GM21723 (cell line): Measurements from ENCODE around the gene BAMBI.
A peak's percentile ranks its signal among the peaks of the same experiment; 100 is the strongest.

Source experiments
- ATAC-seq: cut with Tn5 transposase; IDR thresholded peaks from one replicate; pipeline ENCODE4 v1.9.1; 2021; ENCODE audit warnings: mild to moderate bottlenecking, moderate library complexity; ENCODE audit not compliant: unreplicated experiment

BAMBI gene

DNA sequence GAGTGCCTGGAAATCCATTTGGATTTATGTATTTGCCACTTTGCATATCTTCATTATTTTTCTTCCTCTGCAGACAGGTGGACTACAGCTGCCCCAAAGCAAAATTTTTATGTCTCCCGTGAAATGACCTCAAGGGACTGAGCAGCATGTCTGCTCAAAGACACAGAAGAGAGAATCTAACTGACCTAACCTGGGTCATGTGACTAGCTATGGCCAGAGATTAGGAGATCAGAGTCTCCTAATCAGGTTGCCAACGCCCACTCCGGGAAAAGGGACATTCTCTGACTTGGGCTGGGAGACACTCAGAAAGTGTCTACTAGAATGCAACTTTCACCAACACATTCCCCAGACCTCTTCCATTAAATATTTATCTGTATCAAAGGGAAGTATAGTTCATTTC, 2.5 kb upstream of the BAMBI start:
- ATAC-seq = no peak

DNA sequence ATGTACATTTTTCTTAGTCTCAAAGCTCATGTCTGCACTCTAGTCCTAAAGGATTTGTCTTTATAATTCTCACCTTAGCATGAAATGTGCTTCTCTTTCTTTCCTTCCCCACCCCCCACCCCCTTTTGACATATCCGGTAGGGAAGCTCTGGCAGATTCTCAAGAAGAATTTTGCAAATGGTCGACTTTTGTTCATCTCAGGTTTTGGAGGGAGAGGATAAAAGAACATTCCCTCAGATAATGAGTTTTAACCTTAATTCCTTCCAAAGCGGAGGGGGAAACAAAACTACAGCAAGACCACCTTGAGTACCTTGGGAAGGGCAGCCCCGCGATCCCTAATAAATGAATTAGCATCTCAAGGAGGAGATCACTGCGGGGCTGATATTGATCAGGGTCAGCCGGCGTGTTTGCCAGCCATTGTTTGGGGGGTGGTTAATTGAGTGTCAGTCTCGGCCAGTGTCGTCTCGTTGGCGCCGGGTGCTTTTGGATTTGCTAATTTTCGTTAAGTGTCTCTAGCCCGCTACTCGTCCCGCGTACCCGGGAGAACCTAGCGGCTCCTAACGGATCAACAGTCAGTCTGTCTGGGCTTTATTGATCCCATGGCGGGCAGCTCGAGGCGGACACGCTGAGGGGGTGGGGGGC, 874 bp upstream of the BAMBI start:
- peak; percentile 1 for ATAC-seq

DNA sequence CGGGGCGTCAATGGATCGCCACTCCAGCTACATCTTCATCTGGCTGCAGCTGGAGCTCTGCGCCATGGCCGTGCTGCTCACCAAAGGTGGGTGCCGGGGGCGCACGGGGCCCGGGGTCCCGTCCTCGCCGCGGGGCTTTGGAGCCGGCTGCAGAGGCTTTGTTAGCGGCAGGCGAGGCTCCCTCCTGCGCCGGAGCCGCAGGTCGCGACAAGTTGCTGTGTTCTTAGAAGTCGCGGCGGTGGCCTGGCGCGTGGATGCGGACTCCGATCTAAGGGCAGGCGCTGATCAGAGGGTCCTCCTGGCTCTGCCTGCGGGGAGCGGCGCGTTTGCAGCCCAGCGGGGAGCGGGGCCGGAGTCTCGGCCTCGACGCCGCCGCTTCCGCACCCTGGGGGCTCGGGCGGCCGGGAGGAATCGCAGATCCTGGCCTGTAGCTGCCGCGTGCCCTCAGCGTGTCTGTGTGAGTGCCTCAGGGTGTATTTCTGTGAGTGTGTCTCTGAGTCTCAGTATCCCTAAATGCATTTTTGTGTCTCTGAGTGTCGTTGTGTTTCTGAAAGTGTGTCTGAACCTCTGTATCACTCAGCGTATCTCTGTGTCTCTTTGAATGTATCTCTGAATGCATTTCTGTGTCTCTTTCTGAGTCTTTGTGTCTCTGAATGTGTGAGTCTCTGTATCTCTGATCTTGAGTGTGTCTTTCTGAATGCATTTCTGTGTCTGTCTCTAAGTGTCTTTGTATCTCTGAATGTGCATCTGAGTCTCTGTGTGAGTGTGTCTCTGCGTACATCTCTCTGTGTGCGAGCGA, 766 bp downstream of the BAMBI start:
- peak; percentile 5 for ATAC-seq

GRCh38 chr10:28678687-28679457, 1.6 kb downstream of the BAMBI start:
- no peak for ATAC-seq

DNA sequence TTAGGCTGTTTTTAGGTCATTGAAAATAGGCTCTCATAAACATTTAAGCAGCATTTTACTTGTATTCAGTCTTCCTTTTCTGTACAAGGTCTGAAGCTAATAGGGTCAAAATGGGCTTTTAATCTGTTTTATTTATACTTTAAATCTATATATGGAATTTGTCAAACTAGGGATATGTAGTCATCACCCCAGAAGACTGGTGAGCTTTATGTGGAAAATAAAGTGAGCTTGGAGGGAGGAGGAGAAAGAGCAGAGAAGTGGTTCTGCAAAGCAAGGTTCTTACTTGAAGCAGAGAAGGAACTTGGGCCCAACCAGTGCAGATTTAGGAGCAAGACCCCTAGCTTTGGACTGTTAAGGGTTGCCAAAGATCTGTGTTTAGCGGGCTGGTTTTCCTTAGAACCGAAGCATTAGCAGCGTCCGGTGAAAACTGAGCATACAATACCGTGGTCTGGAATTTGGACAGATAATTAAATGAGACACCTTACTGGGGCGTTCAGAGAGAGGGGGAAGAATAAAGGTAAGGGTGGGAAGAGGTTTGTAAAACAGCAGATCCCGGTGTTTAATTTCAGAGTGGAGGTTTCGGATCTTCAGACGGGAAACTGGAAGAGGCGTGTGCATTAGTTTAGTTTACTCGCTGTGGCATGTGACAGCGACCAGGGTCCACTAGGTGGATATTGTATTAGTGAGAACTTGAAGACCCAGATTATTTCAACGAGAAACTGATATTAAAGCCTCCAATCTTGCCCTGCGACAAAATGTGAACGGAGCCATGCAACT, 2.4 kb downstream of the BAMBI start:
- no peak for ATAC-seq

DNA sequence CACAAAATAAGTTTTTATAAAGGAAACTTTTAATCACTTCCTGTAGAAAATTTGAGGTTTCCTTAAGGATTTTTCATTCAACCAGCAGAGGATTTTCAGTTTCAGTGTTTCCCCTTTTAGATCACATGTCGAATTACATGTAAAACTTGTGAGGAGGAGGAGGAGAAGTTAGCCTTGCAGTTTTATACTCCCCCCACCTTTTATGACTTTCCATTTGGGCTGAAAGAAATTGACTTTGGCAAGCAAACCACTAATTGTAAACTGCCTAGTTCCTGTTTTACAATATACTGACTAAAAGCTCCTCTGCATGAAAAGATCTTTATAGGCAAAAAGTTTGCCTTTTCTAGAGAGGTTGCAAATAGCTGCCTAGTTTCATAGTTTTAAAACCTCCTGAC, 3.0 kb downstream of the BAMBI start:
- ATAC-seq = no peak

GRCh38 chr10:28681291-28681763, 4.0 kb downstream of the BAMBI start:
- ATAC-seq = no peak

- ATAC-seq = no peak
These were observed 4.8 kb downstream of the BAMBI start for GRCh38 chr10:28681928-28682750.

GRCh38 chr10:28684157-28684985, 7.0 kb downstream of the BAMBI start:
- no peak for ATAC-seq

GRCh38 chr10:28684986-28685580, 7.8 kb downstream of the BAMBI start:
- ATAC-seq = no peak

- ATAC-seq = no peak
These were observed 8.4 kb downstream of the BAMBI start for GRCh38 chr10:28685717-28686116.

DNA sequence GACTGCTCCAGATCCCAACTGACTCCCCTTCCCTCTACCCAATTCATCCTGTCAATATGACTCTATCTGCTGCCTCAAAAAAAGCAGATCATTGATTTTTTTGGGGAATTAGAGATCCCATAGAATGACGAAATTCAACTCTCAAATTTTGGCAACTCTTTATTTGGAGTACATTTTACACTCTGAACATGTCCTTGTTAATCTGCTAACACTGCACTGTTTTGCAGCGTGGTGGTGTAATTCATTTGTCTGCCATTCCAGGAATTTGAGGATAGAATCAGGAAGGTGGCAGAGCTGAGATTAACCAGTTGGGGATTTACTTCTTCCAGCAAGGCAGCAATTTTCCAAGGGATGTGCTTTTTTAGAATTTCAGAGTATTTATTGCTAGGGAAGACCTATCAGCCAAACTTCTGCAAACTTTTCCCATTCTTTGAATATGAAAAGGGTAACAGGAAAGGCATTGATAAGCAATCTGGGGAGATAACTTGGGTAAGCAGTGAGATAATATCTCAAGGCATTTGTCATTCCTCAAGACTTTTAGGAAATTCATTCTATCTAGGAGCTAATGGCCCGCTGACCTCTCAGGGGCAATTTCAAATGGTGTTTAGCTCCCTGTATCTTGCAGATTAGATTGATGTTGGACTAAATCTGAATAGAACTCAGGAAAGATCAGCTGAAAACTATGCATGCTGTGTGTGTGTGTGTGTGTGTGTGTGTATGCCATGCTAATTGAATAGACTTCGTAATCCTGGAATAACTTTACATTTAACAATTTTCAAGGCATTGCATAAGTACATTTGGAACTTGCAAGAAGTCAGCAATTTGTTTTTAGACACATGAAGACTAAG, 9.7 kb downstream of the BAMBI start:
- ATAC-seq = no peak

- no peak for ATAC-seq
These were observed 10.3 kb downstream of the BAMBI start for GRCh38 chr10:28687683-28688001.

- ATAC-seq = no peak
These were observed 13.2 kb downstream of the BAMBI start for GRCh38 chr10:28690545-28690944.

DNA sequence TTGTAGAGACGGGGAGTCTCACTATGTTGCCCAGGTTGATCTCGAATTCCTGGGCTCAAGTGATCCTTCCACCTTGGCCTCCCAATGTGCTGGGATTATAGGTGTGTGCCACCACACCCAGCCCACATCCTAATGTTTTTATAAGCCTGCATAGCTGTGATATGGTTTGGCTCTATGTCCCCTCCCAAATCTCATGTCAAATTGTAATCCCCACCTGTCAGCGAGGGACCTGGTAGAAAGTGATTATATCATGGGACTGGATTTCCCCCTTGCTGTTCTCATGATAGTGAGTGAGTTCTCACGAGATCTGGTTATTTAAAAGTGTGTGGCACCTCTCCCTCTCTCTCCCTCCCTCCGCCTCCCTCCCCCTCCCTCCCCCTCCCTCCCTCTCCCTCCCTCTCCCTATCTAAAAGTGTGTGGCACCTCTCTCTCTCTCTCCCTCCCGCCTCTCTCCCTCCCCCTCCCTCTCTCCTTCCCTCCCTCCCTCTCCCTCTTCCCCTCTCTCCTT, 13.9 kb downstream of the BAMBI start:
- ATAC-seq = no peak

GRCh38 chr10:28692050-28692449, 14.7 kb downstream of the BAMBI start:
- ATAC-seq = no peak

DNA sequence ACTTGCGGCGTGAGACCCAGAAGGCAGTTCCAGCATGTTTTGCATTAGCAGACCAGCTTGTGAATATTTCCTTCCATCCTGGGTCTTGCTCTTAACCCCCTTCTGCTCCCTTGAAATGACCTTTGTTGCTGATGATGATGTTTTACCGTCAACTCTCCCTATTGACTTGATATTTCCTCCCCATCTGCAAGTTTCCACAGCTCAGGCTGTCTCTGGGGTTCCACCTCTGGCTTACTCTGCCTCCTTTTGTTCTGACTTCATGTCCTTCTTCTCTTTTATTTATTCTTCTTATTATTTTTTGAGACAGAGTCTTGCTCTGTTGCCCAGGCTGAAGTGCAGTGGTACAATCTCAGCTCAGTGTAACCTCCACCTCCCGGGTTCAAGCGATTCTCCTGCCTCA, 17.2 kb downstream of the BAMBI start:
- no peak for ATAC-seq

- ATAC-seq = no peak
These were observed 20.8 kb downstream of the BAMBI start for GRCh38 chr10:28698075-28698474.
